ENCODE measurements around the gene ARID5B.

The ARID5B gene

GRCh38 chr10:62131724-62132123, 230.2 kb downstream of the ARID5B start:
- DNase-seq = no peak

- no peak for DNase-seq
These were observed 232.1 kb downstream of the ARID5B start for GRCh38 chr10:62133618-62134017.

GRCh38 chr10:62136931-62137330, 235.4 kb downstream of the ARID5B start:
- no peak for DNase-seq
